Smooth muscle cell (in vitro differentiated cells): ENCODE results near the gene LMO1. TPM values are rescaled to one million over a fixed set of nuclear protein-coding genes. Genes with fewer than 3 reads are reported as not detected.

Experiments
- DNase-seq: peaks from one replicate; lab custom pipeline; 2025; ENCODE audit not compliant: unreplicated experiment; lab: John Stamatoyannopoulos, UW
- H2AFZ ChIP-seq: fragments of 200-600 bp; sonication (generic); 2 replicates; pipeline ENCODE4 v1.6.0; 2016; ENCODE audit warnings: antibody characterized with exemption, low read depth, mild to moderate bottlenecking
- H3F3A ChIP-seq: fragments of 200-600 bp; sonication (generic); 2 replicates; pipeline ENCODE4 v1.6.0; 2017; ENCODE audit warnings: antibody characterized with exemption, low read depth
- H3K27ac ChIP-seq: fragments of 200-600 bp; sonication (generic); 2 replicates; pipeline ENCODE4 v1.5.1; 2016; ENCODE audit warnings: low read depth, mild to moderate bottlenecking
- H3K27me3 ChIP-seq: fragments of 200-600 bp; sonication (generic); 2 replicates; pipeline ENCODE4 v1.6.1; 2016; ENCODE audit warnings: low read depth, mild to moderate bottlenecking
- H3K36me3 ChIP-seq: fragments of 200-600 bp; sonication (generic); 2 replicates; pipeline ENCODE4 v1.5.1; 2016; ENCODE audit warnings: low read depth
- H3K4me1 ChIP-seq: fragments of 200-600 bp; sonication (generic); 2 replicates; pipeline ENCODE4 v1.5.1; 2016; ENCODE audit warnings: low read depth
- H3K4me2 ChIP-seq: fragments of 200-600 bp; sonication (generic); 2 replicates; pipeline ENCODE4 v1.6.0; 2016; ENCODE audit warnings: mild to moderate bottlenecking
- H3K4me3 ChIP-seq: fragments of 200-600 bp; sonication (generic); 2 replicates; pipeline ENCODE4 v1.5.1; 2016; ENCODE audit warnings: mild to moderate bottlenecking
- H3K79me2 ChIP-seq: fragments of 200-600 bp; sonication (generic); 2 replicates; pipeline ENCODE4 v1.6.0; 2016; ENCODE audit warnings: low read depth, mild to moderate bottlenecking
- H3K9ac ChIP-seq: fragments of 200-600 bp; sonication (generic); 2 replicates; pipeline ENCODE4 v1.6.0; 2016; ENCODE audit warnings: low read depth
- H3K9me3 ChIP-seq: fragments of 200-600 bp; sonication (generic); replicated peaks from 2 replicates; pipeline ENCODE4 v1.5.1; 2016; ENCODE audit warnings: low read depth
- H4K20me1 ChIP-seq: fragments of 200-600 bp; sonication (generic); 2 replicates; pipeline ENCODE4 v1.6.0; 2016; ENCODE audit warnings: low read depth
- WGBS: methylation state at CpG from one replicate; pipeline ENCODE4 v1.1.7; 2016; ENCODE audit warnings: low lambda C conversion rate; 5-methylcytosine and 5-hydroxymethylcytosine counted together
- polyA plus RNA-seq: library from polyadenylated mRNA; unstranded; fragments of >200 nt; fragmentation: Nextera tagmentation; extraction: Ambion mirVana; gene quantifications from 2 replicates; pipeline ENCODE4 v1.2.1, GENCODE V29; 2016
- total RNA-seq: library from RNA; depleted of rRNA; stranded (reverse); fragments of >200 nt; gene quantifications from 2 replicates; pipeline ENCODE4 v1.2.3, GENCODE V29; 2014
- TF ChIP-seq, protein P1 (sequence below): fragments of 200-600 bp; sonication (generic); IDR thresholded peaks from 2 replicates; pipeline ENCODE4 v1.5.1; 2017; ENCODE audit warnings: borderline replicate concordance, mild to moderate bottlenecking, antibody characterized with exemption; ENCODE audit not compliant: insufficient read depth, poor library complexity, severe bottlenecking

The LMO1 gene
- total and polyA plus RNA-seq, 2 experiments from 2014 or later: 1.1 to 1.6 TPM

DNA sequence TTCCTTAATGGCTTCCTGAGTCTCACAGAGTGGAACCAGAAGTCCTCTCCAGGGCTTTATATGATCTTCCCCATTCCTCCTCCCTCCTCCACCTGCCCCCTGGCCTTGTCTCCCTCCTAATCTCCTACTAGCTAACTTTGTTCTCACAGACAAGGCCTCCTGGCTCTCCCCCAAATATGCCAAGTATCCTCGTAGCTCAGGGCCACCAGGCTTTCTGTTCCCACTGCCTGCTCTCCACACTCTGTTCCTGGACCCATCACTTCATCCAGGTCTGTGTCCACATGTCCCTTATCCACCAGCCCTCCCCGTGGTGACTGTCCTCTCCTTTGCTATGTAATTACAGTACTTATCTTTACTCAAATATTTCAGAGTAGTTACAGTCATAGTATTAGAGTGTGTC lies 23.2 kb upstream of the LMO1 start:
- TF ChIP-seq, protein P1, sequence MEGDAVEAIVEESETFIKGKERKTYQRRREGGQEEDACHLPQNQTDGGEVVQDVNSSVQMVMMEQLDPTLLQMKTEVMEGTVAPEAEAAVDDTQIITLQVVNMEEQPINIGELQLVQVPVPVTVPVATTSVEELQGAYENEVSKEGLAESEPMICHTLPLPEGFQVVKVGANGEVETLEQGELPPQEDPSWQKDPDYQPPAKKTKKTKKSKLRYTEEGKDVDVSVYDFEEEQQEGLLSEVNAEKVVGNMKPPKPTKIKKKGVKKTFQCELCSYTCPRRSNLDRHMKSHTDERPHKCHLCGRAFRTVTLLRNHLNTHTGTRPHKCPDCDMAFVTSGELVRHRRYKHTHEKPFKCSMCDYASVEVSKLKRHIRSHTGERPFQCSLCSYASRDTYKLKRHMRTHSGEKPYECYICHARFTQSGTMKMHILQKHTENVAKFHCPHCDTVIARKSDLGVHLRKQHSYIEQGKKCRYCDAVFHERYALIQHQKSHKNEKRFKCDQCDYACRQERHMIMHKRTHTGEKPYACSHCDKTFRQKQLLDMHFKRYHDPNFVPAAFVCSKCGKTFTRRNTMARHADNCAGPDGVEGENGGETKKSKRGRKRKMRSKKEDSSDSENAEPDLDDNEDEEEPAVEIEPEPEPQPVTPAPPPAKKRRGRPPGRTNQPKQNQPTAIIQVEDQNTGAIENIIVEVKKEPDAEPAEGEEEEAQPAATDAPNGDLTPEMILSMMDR: no peak
- Histone ChIP-seq H2AFZ (no peak overlapping the region), H3K79me2 (no peaks in the 10 kb centered on the region), H3K4me1 (peaks cover 29% of the 10 kb centered on the region), H3F3A (no peaks in the 10 kb centered on the region), H3K27me3 (no peaks in the 10 kb centered on the region), H3K27ac (no peak overlapping the region), H3K36me3 (no peaks in the 10 kb centered on the region), H3K9me3 (no peaks in the 10 kb centered on the region), H3K4me2 (no peak overlapping the region), H4K20me1 (no peaks in the 10 kb centered on the region), H3K4me3 (no peak overlapping the region), H3K9ac (no peak overlapping the region)
- no peak for DNase-seq
- WGBS: 79% methylated on average over 2 of the region's 2 CpGs

DNA sequence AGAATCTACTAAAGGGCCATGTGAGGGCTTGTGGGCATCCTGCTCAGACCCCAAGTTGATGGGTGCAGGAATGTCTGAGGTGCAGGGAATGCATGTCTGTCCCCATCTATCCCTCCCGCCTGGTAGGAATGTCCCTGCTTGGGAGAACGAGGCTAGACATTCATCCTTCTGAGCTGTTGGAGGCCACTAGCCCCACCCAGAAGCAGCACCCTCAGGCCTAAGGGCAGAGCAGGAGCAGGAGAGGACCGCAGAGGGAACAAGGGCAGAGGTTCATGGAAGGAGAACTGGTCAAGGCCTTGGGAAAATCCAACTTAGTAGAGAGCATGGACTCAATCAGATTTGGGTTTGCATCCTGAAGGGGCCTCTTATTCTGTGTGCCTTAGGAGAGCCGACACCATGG lies 22.1 kb upstream of the LMO1 start:
- H3K9ac ChIP-seq: no peak overlapping the region
- WGBS: 84% methylated on average over 4 of the region's 4 CpGs
- no peaks in the 10 kb centered on the region for H4K20me1 ChIP-seq
- H2AFZ ChIP-seq: no peak overlapping the region
- H3K27ac ChIP-seq: no peak overlapping the region
- no peak overlapping the region for H3K4me2 ChIP-seq
- DNase-seq: no peak
- no peaks in the 10 kb centered on the region for H3K79me2 ChIP-seq
- H3K9me3 ChIP-seq: no peaks in the 10 kb centered on the region
- H3F3A ChIP-seq: no peaks in the 10 kb centered on the region
- TF ChIP-seq, protein P1: no peak
- no peaks in the 10 kb centered on the region for H3K36me3 ChIP-seq
- H3K4me1 ChIP-seq: peaks cover 29% of the 10 kb centered on the region
- no peaks in the 10 kb centered on the region for H3K27me3 ChIP-seq
- no peak overlapping the region for H3K4me3 ChIP-seq

DNA sequence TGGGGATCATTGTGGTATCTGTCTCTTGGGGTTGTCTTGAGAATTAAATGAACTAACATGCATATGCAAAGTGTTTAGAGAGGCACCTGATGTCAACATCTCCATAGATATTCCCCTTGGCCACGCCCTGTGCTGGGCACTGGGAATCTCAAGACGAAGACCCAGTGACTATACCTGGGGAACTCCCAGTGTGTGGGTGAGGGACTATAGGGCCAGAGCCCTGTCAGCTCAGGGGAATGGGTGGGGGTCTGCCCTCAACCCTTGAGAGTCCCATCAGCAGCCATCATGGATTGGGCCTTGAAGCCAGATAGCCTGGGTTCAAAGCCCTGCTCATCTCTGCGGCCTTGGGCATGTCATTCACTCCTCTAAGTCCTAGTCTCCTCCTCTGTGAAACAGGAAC lies 21.6 kb upstream of the LMO1 start:
- 88% methylated on average over 3 of the region's 3 CpGs for WGBS
- DNase-seq: no peak
- H3K4me3 ChIP-seq: no peak overlapping the region
- H3F3A ChIP-seq: no peaks in the 10 kb centered on the region
- H3K4me2 ChIP-seq: no peak overlapping the region
- no peaks in the 10 kb centered on the region for H3K27me3 ChIP-seq
- no peak overlapping the region for H2AFZ ChIP-seq
- H3K79me2 ChIP-seq: no peaks in the 10 kb centered on the region
- H3K9ac ChIP-seq: no peak overlapping the region
- TF ChIP-seq, protein P1: no peak
- H3K4me1 ChIP-seq: peaks cover 29% of the 10 kb centered on the region
- H3K36me3 ChIP-seq: no peaks in the 10 kb centered on the region
- no peak overlapping the region for H3K27ac ChIP-seq
- H4K20me1 ChIP-seq: no peaks in the 10 kb centered on the region
- H3K9me3 ChIP-seq: no peaks in the 10 kb centered on the region

DNA sequence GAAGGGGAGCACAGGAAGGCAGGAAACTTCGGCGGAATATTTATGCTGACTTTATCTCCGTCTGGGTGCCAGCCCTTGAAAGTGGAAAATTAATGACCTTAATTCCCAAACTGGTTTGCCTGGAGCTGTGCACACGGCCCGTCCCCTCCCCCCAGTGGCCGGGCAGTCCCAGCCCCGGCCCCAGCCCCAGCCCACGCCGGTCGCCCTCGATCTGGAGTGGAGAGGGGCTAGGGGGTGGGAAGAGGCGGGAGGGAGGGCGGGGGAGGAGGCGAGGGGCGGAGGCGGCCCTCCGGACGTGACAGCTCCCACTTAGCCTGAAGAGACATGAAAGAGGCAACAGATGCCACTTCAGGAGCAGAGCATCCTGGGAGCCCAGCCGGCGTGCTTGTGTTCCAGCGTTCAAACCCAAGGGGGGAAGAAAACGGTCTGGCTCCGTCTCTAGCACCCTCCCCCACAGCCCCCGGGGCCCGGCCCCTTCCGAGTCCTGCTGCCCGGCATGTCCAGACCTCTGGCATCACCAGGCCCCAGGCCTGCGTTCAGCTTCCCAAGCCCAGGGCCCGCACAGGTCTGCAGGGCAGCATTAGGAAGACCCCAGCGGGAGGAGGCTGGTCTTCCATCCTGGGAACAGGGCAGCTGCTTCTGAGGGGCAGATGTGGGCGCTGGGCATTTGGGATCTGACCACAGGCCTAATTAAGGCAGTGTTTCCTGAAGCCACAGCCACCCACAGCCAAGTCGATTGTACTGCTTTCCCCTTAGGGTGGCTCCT lies 20.0 kb upstream of the LMO1 start:
- Histone ChIP-seq H3K4me3 (peak overlapping the region; percentile 41), H3K27ac (no peak overlapping the region), H2AFZ (peak overlapping the region; percentile 91), H3K9ac (no peak overlapping the region), H3K4me2 (peak overlapping the region; percentile 90), H3K4me1 (peaks cover 19% of the 10 kb centered on the region), H3F3A (no peaks in the 10 kb centered on the region), H3K9me3 (no peaks in the 10 kb centered on the region), H3K36me3 (no peaks in the 10 kb centered on the region), H3K79me2 (no peaks in the 10 kb centered on the region), H3K27me3 (no peaks in the 10 kb centered on the region), H4K20me1 (no peaks in the 10 kb centered on the region)
- no peak for DNase-seq
- TF ChIP-seq, protein P1: no peak
- WGBS: 14% methylated on average over 16 of the region's 32 CpGs
